Measurements from ENCODE around the gene GPRIN3.

GRCh38 chr4:89319756-89320155 is 12.2 kb upstream of the GPRIN3 start:
- TF ChIP-seq CTCF (IDR thresholded peaks at IDR 0.05; ENCODE audit: insufficient read depth, low read length): no peak
- no peak for TF ChIP-seq GABPA (IDR thresholded peaks at IDR 0.05; ENCODE audit: low read depth)
- no peak for TF ChIP-seq POLR2AphosphoS5 (IDR thresholded peaks at IDR 0.05; ENCODE audit: low read depth)
- no peak for TF ChIP-seq REST (IDR thresholded peaks at IDR 0.05; ENCODE audit: insufficient replicate concordance, low read depth)

Measured in HL-60 (cell line).